IPS-NIHi11 (cell line): ENCODE measurements around the gene DOCK7.

Source experiments
- DNase-seq: peaks from one replicate; pipeline ENCODE4 v3.0.0; 2012; ENCODE audit warnings: mixed read lengths, low spot score

DOCK7 gene

DNA sequence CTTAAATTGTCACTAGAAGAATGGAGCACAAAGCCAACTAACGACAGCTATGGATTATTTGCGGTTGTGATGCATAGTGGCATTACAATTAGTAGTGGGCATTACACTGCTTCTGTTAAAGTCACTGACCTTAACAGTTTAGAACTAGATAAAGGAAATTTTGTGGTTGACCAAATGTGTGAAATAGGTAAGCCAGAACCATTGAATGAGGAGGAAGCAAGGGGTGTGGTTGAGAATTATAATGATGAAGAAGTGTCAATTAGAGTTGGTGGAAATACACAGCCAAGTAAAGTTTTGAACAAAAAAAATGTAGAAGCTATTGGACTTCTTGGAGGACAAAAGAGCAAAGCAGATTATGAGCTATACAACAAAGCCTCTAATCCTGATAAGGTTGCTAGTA is 237.9 kb downstream of the DOCK7 start:
- no peak for DNase-seq

- DNase-seq: no peak
Measured at GRCh38 chr1:62448221-62448933, 239.8 kb downstream of the DOCK7 start.

GRCh38 chr1:62444701-62445100 is 243.5 kb downstream of the DOCK7 start:
- no peak for DNase-seq

DNA sequence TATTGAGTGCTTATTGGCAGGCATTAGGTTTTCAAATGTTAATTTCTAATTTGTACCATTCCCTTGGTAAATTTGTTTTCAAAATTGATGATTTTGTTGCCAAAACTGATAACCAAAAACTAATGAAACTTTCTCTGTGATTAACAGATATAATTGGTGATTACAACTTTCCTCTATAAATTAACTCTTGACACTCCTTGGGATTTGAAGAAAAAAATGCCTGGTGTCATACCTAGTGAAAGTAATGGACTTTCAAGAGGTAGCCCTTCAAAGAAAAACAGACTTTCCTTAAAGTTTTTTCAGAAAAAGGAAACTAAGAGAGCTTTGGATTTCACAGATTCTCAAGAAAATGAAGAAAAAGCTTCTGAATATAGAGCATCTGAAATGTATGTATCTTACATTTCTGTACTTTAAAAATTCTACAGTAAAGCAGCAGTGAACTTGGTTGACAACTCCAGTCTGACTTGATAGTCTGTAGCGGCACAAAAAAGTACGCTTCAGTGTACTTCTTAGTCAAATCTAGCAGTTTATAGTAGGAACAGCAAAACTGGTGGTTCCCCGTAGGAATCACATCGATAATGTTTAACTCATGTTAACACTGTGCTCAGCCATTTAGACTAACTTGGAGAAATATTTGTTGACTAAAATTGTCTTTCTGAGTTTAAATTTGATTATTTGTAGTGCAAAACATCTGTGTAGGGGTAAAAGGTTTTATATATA is 248.4 kb downstream of the DOCK7 start:
- no peak for DNase-seq

GRCh38 chr1:62438163-62438562 is 250.0 kb downstream of the DOCK7 start:
- DNase-seq: no peak

DNA sequence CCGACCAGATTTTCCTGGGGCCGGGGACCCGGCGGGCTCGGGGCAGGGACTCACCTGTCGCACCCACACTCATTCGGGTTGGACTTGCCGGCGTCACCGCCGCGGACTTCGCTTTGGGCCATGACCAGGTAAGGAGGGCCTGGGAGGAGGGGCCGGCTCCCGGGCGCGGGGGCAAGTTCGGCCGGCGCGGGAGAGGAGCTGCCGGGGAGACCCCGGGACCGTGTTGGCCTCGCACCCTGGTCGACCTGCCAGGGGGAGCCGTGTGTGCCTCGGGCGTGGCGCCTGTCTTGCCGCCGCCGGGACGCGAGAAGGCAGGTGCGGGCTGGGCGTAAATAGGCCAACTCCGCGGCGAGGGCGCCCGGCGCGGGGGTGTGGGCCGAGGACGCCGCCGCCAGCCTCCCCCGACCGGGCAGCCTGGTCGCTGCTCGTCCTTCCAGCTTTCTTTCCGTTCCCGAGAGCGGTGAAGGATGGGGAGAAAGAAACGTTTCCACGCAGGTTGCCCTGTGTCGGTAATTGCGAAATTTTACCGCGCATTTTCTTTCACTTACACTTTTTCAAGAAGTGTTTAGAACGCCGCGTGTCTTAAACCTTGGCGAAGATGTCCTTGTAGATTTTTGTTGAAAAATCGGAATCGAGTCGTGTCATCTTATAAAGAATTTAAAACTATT is 250.8 kb downstream of the DOCK7 start:
- peak; percentile 31 for DNase-seq

DNA sequence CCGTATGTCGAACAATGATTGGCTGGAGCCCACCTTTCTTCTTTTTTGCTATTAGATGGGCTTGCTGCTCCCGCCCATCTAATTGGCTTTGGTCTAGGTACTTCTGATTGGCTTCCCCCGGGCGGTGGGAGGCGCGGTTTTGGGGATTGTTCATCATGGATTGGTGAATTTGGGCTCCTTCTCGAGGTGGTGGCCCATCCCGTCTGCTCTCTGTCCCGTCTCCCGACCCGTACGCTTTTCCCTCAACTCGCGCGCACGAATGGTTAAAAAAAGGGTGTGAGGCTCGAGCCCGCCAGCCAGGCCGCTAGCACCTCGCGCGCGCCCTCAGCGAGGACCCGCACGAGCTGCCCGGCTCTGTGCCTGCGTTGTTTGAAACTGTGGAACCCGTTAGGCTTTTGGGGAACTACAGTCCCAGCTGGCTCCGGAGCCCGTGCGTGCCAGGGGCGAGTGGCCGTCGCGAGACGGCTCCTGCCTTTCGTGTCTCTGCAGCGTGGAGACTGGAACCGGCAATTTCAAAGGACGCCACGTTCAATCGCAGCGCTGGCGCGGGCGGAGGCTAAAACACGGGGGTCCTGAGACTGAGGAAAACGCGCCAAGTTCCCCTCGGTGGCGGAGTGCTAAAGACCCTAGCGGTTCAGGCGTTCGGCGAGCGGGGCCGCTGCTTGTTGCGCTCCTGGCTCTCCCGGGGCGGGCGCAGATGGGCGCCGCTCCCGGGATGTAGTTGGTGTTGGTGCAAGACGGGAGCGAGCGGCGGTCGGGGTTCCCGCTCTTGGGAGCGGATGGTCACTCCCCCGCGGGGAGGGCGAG is 251.5 kb downstream of the DOCK7 start, which contains the start of gene USP1:
USP1 (plus strand) TSS at position 584 of the 807 bp plus-strand sequence. CDS start 2,819 bp downstream, outside the sequence.
- DNase-seq: peak; percentile 70

DNA sequence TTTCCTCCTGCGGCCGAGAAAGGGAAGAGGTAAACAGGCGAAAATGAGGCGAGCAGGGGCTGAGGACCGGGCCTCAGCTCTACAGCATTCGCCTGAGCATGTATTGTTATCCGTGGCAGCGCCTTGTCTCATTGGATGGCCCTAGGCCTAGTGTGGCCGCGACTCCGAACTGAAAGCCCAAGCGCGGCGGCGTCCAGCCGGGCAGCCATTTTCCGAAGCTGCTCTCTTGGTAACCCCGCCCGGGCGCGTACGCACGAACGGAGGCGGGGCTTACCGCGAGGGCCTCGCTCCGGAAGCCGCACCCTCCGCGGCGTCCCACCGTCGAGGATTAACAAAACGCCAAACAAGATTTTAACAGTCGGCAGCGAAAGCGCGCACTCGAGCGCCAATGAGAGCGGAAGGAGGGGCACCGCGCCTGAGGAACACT is 252.1 kb downstream of the DOCK7 start:
- peak; percentile 95 for DNase-seq

DNA sequence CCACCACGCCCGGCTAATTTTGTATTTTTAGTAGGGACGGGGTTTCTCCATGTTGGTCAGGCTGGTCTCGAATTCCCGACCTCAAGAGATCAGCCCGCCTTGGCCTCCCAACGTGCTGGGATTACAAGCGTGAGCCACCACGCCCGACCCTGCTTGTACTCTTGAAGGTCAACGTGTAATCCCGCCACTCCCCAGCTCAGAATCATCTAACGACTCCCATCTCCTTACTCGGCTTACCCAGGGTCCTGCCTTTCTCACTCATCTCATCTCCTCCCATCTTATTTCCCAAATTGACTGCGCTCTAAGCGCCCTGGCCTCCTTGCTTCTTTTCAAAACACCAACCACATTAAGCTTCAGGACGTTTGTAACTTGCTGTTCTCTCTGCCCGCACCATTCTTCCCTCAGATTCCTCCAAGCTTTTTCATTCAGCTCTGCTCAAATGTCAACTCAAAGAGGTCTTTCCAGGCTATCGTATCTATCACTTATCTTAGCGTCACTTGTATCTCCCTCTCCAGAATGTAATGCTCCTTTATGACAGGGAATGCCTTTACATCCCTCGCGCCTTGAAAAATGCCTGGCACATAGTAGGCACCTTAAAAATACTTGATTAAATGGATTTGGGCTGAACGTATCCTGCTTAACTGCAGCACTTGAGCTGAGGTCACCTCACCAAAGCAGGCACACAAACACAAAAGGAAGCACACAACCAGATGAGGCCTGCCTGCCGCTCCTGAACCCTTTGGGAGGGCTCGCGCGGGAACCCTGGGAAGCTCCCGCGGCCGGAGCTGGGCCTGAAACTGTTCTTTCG is 252.8 kb downstream of the DOCK7 start:
- DNase-seq: no peak

GRCh38 chr1:62434618-62435001 is 253.6 kb downstream of the DOCK7 start:
- DNase-seq: no peak

- no peak for DNase-seq
Measured at GRCh38 chr1:62433861-62434617, 254.1 kb downstream of the DOCK7 start.

DNA sequence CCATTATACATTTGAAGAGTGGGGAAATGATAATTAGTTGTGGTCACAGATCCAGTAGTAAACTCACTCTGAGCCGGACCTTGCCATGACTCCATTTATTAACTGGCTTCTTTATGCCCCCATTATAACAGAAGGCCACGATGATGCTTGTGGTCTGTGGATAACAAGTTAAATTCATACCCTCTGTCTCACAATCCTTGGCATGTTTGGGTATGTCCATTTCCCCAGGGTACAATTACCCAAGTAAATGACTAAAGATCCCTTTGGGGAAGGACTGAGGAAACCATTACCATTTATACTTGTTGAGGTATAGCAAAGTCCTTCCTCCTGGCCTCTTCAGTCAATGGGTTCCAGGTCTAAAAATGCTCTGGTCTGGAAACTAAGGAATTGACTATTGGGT is 258.6 kb downstream of the DOCK7 start:
- no peak for DNase-seq

- DNase-seq: no peak
Measured at GRCh38 chr1:62428351-62428750, 259.8 kb downstream of the DOCK7 start.

DNA sequence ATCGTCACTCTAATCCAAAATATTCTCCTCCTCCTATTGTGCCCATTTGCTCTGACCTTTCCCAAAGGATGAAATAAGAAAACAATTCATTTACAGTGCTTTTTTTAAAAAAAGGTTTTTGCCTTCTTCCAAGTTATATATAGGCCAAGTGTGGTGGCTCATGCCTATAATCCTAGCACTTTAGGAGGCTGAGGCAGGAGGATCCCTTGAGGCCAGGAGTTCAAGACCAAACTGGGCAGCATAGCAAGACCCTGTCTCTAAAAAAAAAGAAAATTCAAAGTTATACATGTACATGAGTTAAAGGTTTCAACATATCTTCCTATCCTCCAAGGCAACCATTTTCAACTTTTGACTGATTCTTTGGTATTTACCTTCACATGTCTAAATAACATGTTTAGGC is 261.4 kb downstream of the DOCK7 start:
- DNase-seq: no peak

GRCh38 chr1:62426237-62426636 is 261.9 kb downstream of the DOCK7 start:
- DNase-seq: no peak

DNA sequence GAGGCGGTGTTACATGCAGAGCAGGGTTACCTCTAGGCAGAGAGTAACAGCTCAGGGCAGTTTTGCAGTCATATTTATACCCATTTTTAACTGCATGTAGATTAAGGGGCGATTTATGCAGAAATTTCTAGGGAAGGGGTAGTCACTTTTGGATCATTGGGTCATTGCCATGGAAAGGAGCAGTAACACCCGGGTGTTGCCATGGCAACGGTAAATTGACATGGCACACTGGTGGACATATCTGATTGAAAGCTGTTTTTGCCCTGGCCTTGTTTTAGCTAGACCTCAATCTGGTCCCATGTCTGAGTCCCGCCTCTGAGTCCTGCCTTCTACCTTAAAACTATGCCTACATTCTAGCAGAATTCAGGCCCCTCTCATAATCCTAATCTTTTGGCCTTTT is 263.1 kb downstream of the DOCK7 start:
- no peak for DNase-seq

- DNase-seq: no peak
Measured at GRCh38 chr1:62424411-62424810, 263.8 kb downstream of the DOCK7 start.

DNA sequence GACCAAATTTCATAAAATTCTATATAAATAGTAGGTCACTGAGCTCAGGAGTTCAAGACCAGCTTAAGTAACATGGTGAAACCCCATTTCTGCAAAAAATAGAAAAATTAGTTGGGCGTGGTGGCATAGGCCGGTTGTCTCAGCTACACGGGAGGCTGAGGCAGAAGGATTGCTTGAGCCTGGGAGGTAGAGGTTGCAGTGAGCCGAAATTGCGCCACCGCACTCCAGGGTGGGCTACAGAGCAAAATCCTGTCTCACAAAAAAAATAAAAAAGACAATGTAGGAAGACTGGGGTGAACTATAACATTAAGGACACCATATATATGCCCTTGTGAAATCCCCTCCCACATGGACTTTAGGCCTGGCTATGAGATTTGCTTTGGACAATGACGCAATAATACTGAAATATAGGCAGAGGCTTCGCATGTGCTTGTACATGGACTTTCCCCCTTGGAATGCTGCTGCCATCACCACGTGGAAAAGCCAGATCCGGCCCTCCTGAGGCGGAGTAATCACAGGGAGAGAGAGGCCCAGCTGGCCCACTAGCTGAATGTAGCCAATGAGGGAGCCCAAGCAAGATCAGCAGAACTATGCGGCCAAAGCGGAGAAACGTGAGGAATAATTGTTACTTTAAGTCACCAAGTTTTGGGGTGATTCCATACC is 264.5 kb downstream of the DOCK7 start:
- no peak for DNase-seq

GRCh38 chr1:62420214-62420613 is 268.0 kb downstream of the DOCK7 start:
- no peak for DNase-seq
